BE2C (cell line): Measurements from ENCODE around the gene CCDC9B.

Source experiments
- DNase-seq: peaks from one replicate; pipeline ENCODE4 v3.0.0-alpha.2; 2020
- H3K27me3 ChIP-seq: fragments of 250-450 bp; sonication (Bioruptor Pico); 2 replicates; pipeline ENCODE4 v1.5.1; 2020; ENCODE audit warnings: mild to moderate bottlenecking
- H3K36me3 ChIP-seq: fragments of 250-450 bp; sonication (Bioruptor Pico); 2 replicates; pipeline ENCODE4 v1.5.1; 2020; ENCODE audit warnings: mild to moderate bottlenecking
- H3K4me1 ChIP-seq: fragments of 250-450 bp; sonication (Bioruptor Pico); 2 replicates; pipeline ENCODE4 v1.5.1; 2020
- H3K4me3 ChIP-seq: 2 replicates; pipeline ENCODE4 v1.5.1; 2011; ENCODE audit warnings: low read depth, low read length
- H3K9me3 ChIP-seq: fragments of 250-450 bp; sonication (Bioruptor Pico); 2 replicates; pipeline ENCODE4 v1.5.1; 2020
- CTCF ChIP-seq: IDR thresholded peaks from 2 replicates; pipeline ENCODE4 v1.5.1; 2012; ENCODE audit warnings: mild to moderate bottlenecking, low read depth, low read length

Gene CCDC9B

GRCh38 chr15:40286061-40286532 is 54.6 kb downstream of the CCDC9B start:
- no peaks in the 10 kb centered on the region; the same call in none of the 2 replicates for H3K4me1 ChIP-seq
- H3K4me3 ChIP-seq: no peak overlapping the region
- DNase-seq: no peak
- no peaks in the 10 kb centered on the region for H3K9me3 ChIP-seq
- no peak for TF ChIP-seq CTCF
- no peaks in the 10 kb centered on the region for H3K36me3 ChIP-seq
- H3K27me3 ChIP-seq: peaks cover 21% of the 10 kb centered on the region

- no peak for TF ChIP-seq CTCF
- Histone ChIP-seq H3K36me3 (no peaks in the 10 kb centered on the region), H3K4me3 (no peak overlapping the region), H3K27me3 (peaks cover 21% of the 10 kb centered on the region), H3K4me1 (no peaks in the 10 kb centered on the region; the same call in none of the 2 replicates), H3K9me3 (no peaks in the 10 kb centered on the region)
- no peak for DNase-seq
These were observed 55.2 kb downstream of the CCDC9B start for GRCh38 chr15:40285554-40286011.

GRCh38 chr15:40285151-40285550 is 55.6 kb downstream of the CCDC9B start:
- H3K4me1 ChIP-seq: no peaks in the 10 kb centered on the region; the same call in none of the 2 replicates
- H3K27me3 ChIP-seq: peaks cover 21% of the 10 kb centered on the region
- H3K4me3 ChIP-seq: no peak overlapping the region

GRCh38 chr15:40283615-40284300 is 57.0 kb downstream of the CCDC9B start:
- peaks cover 21% of the 10 kb centered on the region for H3K27me3 ChIP-seq
- no peak overlapping the region for H3K4me3 ChIP-seq
- H3K4me1 ChIP-seq: no peaks in the 10 kb centered on the region; the same call in none of the 2 replicates
- no peaks in the 10 kb centered on the region for H3K36me3 ChIP-seq
- H3K9me3 ChIP-seq: no peaks in the 10 kb centered on the region
- DNase-seq: no peak
- no peak for TF ChIP-seq CTCF

More at GRCh38 chr15:40285151-40285550, 55.6 kb downstream of the CCDC9B start:
- no peak for TF ChIP-seq CTCF
- DNase-seq: no peak
- Histone ChIP-seq H3K36me3 (no peaks in the 10 kb centered on the region), H3K9me3 (no peaks in the 10 kb centered on the region)

GRCh38 chr15:40282869-40283614 is 57.7 kb downstream of the CCDC9B start, which contains the start of gene ANKRD63:
Gene ANKRD63 (minus strand): TSS chr15:40283064. CDS start chr15:40282586, 478 bp downstream.
- TF ChIP-seq CTCF: no peak
- H3K4me3 ChIP-seq: peak within 1 kb of the TSS; percentile 58

More at GRCh38 chr15:40282869-40283614, 57.7 kb downstream of the CCDC9B start, which contains the start of gene ANKRD63:
- no peaks in the 10 kb centered on the region for H3K9me3 ChIP-seq
- no peak for DNase-seq
- H3K36me3 ChIP-seq: no peaks in the 10 kb centered on the region
- no peaks in the 10 kb centered on the region; the same call in none of the 2 replicates for H3K4me1 ChIP-seq
- H3K27me3 ChIP-seq: peaks cover 21% of the 10 kb centered on the region
